Skeletal muscle cell (primary cell): Measurements from ENCODE around the gene QDPR.
"Not testable (repeated sequence)": the region's sequence is repeated elsewhere in the genome, so short reads cannot be mapped to it uniquely, and the experiment has no call there.

Source experiments
- DNase-seq: peaks from one replicate; pipeline ENCODE4 v3.0.0-alpha.2; 2010; ENCODE audit warnings: low read depth
- H3K4me3 ChIP-seq: 2 replicates; pipeline ENCODE4 v1.5.1; 2011; ENCODE audit warnings: low read depth, mild to moderate bottlenecking, control low read depth, low read length, moderate library complexity

The QDPR gene

DNA sequence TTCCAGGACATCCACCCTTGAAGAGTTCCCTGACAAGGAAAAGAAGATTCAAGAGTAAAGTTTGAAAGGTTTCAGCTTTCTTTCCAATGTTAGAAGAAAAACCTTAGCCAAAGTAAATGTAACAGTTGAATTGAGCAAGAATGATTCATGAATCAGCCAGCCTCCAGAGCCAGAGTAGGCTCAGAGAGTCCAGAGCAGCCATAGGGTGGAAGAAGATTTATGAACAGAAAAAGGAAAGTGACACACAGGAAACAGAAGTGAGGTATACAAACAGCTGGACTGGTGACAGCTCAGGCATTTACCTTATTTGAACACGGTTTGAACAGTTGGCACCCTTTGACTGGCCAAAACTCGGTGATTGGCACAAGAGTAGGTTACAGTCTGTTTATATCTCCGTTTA lies 63.2 kb downstream of the QDPR start:
- H3K4me3 ChIP-seq: no peak overlapping the region
- DNase-seq: peak; percentile 65

DNA sequence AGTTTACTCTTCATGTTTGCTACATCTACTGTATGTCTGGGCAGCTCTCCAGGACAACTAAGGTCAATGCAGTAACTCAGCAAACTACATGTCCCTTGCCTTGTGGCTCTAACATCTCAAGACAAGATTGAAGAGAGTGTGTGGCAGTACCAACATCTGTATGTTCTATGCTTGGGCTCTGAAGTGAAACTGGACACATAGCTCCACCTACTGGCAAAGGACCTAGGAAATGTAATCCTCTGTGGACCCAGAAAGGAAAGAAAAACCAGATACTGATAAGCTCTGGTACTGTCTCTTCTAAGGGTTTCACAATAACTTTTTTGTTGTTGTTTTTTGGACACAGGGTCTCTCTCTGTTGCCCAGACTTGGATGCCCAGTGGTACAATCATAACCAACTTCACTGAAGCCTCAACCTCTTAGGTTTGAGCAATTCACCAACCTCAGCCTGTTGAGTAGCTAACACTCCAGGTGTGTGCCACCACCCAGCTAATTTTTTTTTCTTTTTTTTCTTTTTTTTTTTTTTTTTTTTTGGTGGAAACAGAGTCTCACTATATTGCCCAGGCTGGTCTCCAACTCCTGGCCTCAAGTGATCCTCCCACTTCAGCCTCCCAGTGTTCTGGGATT lies 64.1 kb downstream of the QDPR start:
- DNase-seq: peak; percentile 41

DNA sequence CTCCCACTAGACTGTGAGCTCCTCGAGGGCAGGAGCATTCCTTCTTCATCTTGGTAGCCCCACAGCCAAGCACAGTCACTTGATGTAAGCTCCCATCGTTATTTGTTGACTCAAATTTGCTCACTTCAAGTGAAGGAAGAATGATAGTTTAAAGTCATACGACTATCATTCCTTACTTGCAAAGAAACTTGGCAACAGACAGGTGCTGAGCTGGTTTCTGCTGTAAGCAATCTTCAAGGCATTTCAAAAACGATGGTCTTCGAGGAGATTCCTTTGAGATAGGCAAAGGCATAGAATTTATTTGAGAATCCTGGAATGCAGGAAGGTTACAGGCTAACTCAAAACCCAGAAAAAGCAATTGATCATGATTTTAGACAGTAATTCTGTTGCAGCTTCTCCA lies 64.8 kb downstream of the QDPR start:
- no peak overlapping the region for H3K4me3 ChIP-seq
- no peak for DNase-seq

More for the DNA sequence above, 64.1 kb downstream of the QDPR start:
- H3K4me3 ChIP-seq: no peak overlapping the region

DNA sequence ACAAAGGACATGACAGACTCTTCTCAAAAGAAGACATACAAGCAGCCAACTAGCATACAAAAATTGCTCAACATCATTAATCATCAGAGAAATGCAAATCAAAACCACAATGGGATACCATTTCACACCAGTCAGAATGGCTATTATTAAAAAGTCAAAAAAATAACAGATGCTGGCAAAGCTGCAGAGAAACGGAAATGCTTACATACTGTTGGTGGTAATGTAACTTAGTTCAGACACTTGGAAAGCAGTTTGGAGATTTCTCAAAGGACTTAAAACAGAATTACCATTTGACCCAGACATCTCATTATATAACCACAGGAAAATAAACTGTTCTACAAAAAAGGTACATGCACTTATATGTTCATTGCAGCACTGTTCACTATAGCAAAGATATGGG lies 69.4 kb downstream of the QDPR start:
- DNase-seq: not testable (repeated sequence)

DNA sequence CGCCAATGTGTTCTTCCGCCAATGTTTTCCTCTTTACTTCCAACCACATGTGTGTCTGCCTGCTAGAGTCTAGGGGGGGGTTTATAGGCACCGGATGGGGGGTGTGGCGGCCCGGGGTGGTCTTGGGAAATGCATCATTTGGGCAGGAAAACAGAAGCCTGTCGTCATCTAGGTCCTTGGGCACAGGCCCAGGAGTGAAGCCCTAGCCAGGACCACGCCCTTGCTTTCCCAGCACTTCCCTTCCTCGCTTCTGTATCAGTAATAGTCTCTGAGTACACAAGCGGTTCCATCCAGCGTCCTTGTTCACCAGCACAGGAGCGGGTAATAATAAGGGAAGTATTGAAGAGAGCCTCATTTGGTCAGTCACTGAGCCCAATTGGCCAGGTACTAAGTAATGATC lies 74.5 kb downstream of the QDPR start:
- DNase-seq: no peak
- no peak overlapping the region for H3K4me3 ChIP-seq

More for the DNA sequence above, 69.4 kb downstream of the QDPR start:
- not testable (repeated sequence) for H3K4me3 ChIP-seq

DNA sequence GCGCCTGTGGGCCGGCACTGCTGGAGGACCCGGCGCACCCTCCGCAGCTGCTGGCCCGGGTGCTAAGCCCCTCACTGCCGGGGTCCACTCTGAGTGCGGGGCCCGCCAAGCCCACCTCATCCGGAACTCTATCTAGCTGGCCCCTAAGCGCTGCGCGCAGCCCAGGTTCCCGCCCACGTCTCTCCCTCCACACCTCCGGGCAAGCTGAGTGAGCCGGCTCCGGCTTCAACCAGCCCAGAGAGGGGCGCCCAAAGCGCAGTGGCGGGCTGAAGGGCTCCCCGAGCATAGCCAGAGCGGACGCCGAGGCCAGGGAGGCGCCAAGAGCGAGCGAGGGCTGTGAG lies 75.2 kb downstream of the QDPR start:
- no peak overlapping the region for H3K4me3 ChIP-seq
- no peak for DNase-seq
